NCI-H2081 treated with DMSO at 0.1 percent for 48 hours (cell line): ENCODE data around the gene ANAPC2.

Source experiments
- DNase-seq: peaks from one replicate; lab custom pipeline; 2025; lab: John Stamatoyannopoulos, UW

Gene ANAPC2

DNA sequence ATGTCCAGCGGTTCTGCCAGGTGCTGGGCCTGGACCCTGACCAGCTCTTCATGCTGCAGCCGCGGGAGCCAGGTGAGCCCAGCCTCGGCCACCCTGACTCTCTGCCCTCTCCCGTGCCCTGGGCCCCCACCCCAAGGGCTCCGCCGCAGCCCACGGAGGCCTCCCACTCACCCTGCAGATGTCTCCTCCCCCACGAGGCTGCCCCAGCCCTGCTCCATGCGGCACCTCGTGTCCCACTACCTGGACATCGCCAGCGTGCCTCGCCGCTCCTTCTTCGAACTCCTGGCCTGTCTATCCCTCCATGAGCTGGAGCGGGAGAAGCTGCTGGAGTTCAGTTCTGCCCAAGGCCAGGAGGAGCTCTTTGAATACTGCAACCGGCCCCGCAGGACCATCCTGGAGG is 26.3 kb upstream of the ANAPC2 start:
- no peak for DNase-seq

DNA sequence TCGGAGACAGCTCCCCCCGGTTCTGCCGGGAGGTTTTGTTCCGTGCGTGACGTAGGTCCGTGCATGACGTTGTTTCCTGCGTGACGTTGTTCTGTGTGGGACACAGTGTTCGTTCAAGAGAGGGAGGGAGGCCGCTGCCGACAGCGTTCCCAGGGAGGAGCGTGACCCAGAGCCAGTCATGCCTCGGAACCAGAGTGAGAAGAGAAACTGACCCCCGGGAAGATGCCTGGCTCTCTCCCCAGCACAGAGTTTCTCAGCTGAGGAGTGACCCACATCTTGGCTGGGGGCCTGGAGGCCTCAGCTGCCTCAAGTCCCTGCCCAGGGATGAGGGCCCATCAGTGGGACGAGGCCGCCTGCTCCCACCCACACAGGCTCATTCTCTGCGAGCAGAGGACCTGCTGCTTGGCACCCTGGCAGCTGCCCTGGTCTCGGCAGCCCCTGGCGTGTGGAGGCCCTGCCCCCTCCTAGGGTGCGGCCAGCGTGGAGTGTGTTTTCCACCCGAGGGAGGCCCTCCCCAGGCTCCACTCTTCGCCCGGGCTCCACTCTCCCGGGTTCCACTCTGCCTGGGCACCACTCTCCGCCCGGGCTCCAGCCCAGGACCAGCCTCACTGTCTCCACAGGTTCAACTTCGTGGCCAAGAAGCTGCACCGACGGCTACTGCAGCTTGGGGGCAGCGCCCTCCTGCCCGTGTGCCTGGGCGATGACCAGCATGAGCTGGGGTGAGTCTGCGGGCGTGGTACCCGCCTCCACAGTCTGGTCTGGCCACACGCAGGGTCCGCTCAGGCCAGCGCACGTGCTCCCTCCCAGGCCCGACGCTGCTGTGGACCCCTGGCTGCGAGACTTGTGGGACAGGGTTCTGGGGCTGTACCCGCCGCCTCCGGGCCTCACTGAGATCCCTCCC is 25.1 kb upstream of the ANAPC2 start:
- no peak for DNase-seq

DNA sequence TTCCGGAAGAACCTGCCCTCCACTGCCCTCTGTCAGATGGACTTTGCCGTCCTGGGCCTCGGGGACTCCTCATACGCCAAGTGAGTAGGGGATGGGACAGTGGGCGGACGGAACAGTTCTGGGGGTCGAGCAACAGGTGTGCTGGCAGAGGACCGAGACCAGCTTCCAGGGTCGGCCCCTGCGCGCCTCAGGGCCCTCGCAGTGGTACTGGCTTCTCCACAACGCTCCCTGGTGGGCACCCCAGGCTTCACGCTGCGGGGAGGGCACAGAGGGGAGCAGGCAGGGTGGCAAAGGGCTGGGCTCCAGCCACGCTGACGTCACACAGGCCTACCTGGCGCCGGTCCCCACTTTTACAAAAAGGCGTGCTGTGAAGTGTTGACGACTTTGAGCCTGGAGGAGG is 24.2 kb upstream of the ANAPC2 start:
- DNase-seq: no peak

DNA sequence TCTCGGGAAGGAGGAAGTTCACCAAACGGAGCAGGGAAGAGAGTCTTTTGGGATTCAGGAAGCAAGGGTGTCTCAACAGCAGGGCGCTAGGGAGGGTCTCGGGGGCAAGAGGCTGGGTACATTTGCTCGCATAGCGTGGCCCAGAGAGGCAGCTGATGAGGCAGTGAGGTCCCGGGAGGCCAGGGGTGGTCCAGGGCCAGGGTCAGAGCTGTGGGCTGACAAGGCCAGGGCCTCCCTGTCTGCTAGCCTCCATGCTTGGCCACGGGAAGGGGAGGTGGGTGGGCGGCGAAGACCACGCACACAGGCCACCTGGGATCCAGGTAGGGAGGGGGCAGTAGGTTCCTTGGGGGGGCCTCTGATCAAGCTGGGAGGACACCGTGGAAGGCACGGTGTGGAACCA is 23.2 kb upstream of the ANAPC2 start:
- no peak for DNase-seq

DNA sequence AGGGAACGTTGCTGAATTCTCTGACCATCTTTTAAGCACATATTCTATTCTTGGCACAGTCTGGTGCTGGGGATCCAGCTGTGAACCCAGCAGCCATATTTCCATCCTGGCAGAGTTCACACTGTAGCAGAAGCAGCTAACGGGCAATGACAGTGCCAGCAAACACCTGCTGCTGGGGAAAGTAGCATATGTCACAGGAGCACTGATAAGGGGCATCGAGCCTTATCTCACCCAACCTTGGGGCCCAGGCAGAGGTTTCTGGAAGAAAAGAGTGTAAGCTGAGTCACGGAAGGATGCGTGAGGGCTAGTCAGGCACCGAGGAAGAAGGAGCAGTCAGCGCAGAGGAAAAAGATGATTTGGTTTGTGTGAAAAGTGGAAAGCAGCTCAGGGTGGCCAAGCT is 18.2 kb upstream of the ANAPC2 start:
- no peak for DNase-seq

DNA sequence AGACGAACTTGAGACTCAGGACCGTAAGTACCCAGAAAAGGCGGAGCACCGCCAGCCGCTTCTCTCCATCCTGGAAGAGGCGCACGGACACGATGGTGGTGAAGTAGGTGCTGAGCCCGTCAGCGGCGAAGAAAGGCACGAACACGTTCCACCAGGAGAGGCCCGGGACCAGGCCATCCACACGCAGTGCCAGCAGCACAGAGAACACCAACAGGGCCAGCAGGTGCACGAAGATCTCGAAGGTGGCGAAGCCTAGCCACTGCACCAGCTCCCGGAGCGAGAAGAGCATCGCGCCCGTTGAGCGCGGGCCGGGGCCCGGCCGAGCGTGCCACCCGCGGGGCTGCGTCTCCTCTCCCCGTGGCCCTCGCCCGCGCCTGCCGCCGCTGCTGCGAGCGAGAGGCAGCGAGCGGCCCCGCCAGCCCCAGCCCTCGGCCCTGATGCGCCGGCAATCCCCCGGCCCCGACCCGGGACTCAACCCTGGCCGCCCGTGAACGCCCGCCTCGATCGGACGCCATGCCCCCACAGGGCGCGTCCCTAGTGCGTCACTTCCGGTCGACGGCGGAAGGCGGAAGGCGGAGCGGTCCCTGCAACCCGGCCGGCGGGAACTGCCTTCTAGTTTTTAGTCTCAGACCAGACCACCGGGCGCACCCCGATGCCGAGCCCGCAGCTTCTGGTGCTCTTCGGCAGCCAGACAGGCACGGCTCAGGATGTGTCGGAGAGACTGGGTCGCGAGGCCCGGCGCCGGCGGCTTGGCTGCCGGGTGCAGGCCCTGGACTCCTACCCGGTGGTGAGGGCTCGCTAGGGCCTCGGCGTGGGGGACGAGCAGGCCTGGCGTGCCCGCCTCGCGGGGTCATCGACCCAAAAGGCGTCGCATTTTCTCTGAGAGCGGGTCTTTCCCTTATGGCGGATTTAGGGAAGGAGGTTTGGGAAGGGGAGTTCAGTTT is 17.0 kb upstream of the ANAPC2 start, which contains the start of the genes NDOR1 and TMEM203:
Gene NDOR1 (plus strand): TSS at position 575 of the 944 bp plus-strand sequence. CDS start 78 bp downstream, at position 653.
Gene TMEM203 (minus strand): TSS at position 523 of the 944 bp plus-strand sequence. CDS start 234 bp downstream, at position 289.
- DNase-seq: no peak

DNA sequence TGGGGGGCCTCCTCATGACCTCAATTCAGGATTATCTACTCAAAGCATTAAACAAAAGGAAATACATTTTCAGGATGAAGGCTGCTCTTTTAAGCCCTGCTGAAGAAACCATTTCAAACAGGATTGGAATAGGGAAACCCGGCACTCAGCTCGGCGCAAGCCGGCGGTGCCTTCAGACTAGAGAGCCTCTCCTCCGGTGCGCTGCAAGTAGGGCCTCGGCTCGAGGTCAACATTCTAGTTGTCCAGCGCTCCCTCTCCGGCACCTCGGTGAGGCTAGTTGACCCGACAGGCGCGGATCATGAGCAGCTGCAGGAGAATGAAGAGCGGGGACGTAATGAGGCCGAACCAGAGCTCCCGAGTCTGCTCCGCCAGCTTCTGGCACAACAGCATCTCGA is 16.4 kb upstream of the ANAPC2 start:
- DNase-seq: no peak

DNA sequence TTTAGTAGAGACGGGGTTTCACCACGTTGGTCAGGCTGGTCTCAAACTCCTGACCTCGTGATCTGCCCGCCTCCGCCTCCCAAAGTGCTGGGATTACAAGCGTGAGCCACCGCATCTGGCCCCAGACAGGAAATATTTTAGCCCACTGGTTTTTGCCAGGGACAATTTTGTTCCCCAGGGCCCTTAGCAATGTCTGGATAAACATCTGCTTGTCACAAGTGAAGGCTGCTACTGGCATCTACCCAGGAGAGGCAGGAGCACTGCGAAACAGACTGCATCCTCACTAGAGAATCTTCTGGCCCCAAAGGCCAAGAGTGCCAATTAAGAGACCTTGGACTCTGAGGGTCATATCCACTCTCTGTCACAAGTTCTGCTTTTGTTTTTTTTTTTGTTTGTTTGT is 14.6 kb upstream of the ANAPC2 start:
- no peak for DNase-seq

DNA sequence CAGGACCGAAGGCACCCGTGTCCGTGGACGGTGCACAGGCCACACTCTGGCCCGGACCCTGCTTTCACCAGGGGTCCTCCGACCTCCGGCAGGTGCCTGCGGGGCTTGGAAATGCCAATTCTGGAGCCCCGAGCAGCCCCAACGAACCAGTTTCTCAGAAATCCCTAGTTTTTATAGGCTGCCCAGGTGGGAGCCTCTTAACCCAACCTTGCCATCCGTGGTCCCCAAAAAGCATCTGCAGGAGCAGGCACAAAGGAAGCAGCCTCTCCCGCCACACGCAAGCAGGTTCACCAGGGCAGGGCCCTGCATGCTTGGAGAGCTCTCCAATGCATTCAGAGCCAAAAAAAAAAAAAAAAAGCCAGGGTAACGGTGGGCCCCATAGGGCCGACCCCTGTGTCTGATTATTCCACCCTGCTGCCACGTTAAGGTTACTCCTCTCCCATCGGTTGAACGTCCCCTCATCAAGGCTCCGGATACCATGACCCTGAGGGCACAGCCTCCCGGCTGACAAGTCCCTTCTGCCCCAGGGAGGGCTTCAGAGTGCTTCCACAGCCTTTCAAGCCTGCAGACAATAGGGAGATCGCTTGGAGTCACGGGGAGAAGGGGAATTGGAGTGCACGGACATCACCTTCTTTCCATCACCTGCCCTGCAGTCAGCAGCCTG is 13.0 kb upstream of the ANAPC2 start:
- no peak for DNase-seq

DNA sequence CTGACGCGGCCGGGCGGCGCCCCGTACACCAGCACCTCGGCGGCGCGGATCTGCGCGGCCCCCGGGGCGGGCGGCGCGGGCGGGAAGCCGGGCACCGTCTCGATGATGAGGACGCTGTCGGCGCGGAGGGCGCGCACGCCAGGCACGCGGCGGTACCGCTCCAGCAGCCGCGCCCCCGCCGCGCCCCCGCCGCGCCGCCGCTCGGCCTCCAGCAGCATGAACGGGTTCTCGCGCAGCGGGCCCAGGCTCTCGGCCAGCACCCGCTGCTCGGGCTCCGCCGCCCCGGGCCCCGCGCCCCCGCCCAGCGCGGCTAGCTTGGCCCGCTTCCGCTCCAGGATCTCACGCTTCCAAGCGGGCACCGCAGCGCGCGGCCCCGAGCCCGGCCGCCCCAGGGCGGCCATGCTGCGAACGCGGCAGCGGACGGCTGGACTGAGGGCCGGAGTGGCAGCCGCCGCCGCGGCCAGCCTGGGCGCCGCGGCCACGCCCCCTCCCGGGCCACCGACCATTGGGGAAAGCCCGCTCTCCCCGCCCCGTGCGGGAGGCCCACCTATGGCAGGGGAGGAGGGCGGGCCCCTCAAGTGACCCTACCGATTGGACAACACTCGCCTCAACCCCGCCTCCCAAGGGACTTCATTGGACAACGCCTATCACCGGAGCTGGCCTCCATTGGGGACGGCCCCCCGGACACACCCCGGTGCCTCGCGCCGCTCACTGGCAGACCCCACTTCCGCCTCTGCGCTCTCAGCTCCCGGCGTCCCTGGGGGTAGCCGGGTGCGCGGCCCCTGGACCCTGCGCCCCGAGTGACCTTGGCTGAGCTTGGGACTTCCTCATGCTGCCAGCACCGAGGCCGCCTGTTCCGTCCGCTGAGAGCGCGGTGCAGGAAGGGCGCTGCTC is 12.2 kb upstream of the ANAPC2 start, which contains the start of gene TPRN:
Gene TPRN (minus strand): TSS at position 431 of the 894 bp plus-strand sequence. CDS start 30 bp downstream, at position 401.
- peak; percentile 94 for DNase-seq

DNA sequence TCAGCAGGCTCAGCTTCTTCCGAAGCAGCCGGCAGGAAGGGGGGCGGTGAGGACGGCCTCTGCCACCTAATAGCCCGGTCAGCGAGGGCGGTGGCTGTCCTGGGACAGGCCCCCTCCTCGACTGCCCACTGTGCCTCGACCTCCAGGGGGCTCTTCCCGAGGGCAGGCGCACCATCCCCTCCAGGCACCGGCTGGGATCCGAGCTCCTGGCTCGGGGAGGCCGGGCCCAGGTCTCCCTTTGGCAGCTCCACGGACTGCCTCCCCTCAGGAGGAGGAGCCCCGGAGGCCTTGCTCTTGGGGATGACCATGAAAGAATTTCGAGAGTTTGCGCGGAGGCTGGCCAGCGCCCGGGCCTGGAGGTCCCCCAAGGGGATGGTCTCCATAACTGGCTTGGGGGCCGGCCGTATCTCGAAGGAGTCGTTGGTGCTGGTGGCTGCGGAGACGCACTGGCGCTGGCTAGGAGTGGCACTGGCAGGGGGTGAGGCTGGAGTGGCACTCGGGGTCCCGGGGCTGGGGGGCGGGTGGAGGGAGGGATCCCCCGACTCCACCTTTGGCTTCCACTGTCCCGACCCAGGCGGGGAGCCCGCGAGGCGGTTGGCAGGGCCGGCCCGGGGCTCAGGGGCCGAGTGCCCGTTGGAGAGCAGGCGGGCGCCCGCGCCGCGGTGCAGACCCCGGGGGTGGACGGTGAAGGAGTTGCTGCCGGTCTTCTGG is 11.2 kb upstream of the ANAPC2 start:
- no peak for DNase-seq

DNA sequence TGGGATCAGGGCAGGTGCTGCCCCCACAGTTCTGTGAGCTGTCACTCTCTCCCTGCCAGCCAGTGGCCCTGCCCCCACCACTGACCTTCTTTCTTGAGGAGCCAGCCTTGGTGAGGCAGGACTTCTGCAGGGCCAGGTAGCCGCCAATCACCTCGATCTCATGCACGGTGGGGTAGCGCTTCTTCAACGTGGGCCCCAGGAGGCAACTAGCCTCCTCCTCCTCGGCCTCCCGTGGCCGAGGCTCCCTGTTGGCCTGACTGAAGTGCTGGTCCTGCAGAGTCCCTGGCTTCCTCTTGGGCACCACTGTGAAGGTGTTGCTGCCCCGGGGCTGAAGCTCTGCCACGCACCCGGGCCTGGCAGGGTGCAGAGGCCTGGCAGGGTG is 10.5 kb upstream of the ANAPC2 start:
- no peak for DNase-seq

DNA sequence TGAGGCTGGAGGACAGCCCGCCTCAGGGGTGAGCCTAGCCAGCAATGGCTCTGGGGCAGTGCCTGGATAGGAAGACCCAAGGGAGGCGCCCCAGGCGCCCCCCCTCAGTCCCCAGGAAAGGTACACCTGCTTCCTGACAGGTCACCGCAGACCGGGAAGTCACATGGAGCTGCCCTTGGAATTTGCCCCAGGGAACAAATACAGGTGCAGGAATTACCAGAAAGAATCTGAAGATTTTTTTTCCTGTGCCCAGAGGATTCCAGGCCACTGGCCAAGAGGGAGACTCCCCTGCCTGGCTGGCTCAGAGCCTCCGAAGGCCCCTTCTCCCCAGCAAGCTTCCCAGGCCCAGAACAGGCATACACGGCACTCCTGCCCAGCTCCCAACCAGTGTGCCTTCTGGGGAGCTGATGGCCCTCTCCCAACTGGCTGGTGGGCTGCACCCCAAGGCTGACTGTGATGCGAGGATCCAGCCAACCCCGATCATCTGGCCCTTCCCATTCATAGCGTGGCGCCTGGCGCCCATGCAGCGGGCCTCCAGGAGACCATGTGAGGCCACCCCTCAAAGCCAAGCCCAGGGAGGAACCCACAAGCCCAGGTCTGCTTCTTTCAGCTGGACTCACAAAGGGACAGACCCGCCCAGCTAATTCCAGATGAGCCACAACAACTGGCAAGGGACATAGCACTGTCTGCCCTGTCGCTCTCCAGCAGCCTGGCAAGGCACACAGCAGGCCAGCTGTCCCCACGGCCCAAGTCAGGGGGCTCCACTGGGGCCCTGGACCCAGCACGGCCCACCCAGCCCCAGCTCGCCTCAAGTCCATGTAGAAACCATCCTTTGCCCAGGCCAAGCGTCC is 9.9 kb upstream of the ANAPC2 start:
- DNase-seq: no peak

DNA sequence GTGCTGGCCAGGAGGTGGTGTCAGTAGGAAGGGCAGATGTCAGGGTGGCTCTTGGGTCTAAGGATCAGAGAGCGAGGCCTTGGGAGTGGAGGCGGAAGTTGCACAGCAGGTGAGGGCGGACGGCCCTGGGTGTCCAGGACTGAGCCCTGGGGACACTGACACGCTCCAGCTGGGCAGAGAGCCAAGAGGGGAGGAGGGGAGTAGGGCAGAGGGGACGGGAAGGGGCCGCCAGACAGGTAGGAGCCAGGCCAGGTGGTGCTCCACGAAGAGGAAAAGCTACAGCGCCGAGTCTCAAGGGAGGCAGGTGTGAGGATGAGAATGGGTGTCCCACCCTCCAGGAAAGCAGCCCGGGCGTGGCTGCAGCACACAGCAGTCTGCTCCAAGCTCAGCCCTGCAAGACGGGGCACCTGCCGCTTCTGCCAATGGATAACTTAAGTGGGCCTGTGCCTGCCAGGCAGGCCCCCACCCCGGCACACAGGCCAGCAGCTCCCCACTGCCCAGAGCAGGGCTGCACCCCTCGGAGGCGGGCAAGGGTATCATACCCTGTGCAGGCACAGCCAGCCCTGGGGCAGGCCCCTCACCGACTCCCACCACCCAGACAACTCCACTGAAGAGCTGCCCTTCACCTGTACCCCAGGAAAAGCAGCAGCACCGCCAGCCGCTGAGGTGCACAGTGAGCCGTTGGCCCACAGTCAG is 7.3 kb upstream of the ANAPC2 start:
- DNase-seq: peak; percentile 54

DNA sequence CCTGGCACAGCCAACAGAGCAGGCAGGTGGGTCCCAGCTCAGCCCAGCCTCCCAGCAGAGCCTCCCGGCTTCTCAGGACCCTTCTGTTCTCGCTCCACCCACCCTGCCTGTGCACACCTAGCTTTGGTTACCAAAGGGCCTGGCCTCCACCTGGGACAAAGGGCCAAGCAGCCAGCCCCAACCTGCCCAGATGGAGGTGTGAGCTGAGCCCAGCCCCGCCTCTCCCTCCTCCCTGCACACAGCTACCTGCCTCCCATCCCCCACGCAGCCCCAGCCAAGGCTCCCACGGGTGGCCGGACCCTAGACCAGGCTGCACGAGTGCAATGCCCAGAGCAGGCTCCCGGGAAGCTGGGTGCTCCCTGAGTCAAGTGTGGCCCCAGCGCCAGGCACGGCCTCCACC is 6.5 kb upstream of the ANAPC2 start:
- no peak for DNase-seq

DNA sequence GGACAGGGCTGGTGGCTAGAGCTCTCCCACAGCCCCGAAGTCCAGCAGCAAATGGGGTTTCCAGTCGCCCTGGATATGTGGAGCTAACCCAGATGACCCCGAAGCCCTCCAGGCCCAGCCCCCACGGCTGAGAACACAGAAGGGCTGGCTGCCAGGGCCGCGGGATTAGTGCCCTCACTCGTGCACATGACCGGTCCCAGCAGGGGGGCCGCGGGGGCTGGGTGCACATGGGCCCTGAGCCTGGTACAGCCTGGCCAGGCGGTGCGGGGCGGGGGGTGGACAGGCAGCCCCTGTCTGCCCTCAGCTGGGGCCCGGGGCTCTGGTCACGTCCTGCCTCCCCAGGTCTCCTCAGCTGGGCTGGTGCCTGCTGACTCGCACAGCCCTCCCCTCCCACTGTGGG is 6.0 kb upstream of the ANAPC2 start:
- DNase-seq: no peak

DNA sequence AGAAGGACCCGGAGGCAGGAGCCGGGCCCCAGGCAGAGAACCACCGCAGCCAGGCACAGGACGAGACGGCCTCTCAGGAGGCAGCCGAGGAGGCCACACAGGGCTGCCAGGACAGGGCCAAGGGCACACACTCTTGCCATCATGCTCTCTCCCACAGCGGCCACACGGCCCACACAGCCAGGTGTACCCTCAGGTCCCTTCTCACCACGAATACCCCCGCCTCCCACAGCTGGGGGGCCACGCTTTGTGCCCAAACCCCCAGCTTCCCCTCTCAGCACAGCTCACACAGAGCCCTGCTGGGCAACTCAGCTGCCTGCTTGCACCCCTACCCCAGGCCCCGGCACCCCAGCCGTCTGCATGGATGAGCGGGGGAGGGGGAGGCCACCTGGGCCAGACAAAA is 5.4 kb upstream of the ANAPC2 start:
- DNase-seq: no peak

DNA sequence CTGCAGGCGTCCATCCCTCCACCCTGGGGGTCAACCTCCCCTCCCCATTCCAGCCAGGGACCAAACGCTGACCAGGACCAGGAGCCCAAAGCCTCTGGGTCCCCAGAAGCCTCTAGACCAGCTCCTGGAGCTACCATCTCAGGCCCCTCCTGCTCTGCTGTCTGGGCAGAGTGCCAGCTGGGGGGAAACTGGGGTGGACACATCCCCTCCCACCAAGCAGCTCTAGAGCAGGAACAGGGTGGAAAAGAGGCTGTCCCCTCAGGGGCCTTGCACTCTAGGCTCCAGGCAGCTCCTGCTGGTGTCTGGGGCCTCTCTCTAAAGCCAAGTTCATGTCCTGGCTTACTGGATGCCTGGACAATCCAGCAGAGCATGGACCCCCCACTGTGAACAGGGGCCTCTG is 4.5 kb upstream of the ANAPC2 start:
- DNase-seq: no peak

DNA sequence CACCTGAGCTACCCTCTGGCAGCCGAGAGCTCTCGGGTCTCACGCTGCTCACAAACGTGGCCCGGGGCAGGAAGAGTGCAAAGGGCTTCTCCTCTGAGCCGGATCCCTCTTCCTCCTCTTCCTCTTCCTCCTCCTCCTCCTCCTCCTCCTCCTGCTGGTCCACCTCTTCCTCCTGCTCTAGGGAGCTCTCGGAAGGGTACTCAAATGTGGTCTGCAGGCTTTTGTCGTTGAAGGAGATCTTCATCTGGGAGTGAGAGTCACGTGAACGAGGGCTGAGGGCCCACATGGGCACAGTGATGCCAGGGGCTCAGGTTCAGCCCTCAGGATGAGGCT is 4.1 kb upstream of the ANAPC2 start:
- DNase-seq: no peak
